Adrenal gland (tissue), 12 donors: ENCODE measurements around the gene UBAP2. TPM values are rescaled to one million over a fixed set of nuclear protein-coding genes. Genes with fewer than 3 reads are reported as not detected.

Source experiments
- DNase-seq, 7 donors: peaks; one replicate each; pipeline ENCODE4 v3.0.0-alpha.2; 2019 to 2020
- H3K27ac ChIP-seq, 5 donors: fragments of 200-600 bp; sonication (generic) in 4 of 5; 1 replicate in 3 of 5; 2 replicates in 2 of 5; pipeline versions ENCODE4 v1.5.1 to v1.8.0; 2016 to 2020; ENCODE audit warnings: mild to moderate bottlenecking in 1 of 5
- H3K27me3 ChIP-seq: fragments of 200-600 bp; 2 replicates; pipeline ENCODE4 v1.8.0; 2021
- H3K36me3 ChIP-seq, 2 donors: fragments of 200-600 bp; replicated peaks in 1 of 2; 1 replicate in 1 of 2; 2 replicates in 1 of 2; pipeline versions ENCODE4 v1.5.1 to v1.8.0; 2018 to 2022
- H3K4me1 ChIP-seq, 2 donors: fragments of 200-600 bp; replicated peaks in 1 of 2; 1 replicate in 1 of 2; 2 replicates in 1 of 2; pipeline versions ENCODE4 v1.5.1 to v1.8.0; 2018 to 2021
- H3K4me3 ChIP-seq, 4 donors: fragments of 200-600 bp; sonication (generic) in 3 of 4; one replicate each; pipeline ENCODE4 v1.5.1; 2016 to 2018
- H3K9me3 ChIP-seq, 3 donors: fragments of 200-600 bp; sonication (generic) in 1 of 3; replicated peaks in 1 of 3; 1 replicate in 2 of 3; 2 replicates in 1 of 3; pipeline versions ENCODE4 v1.5.1 to v1.8.0; 2016 to 2021
- POLR2A ChIP-seq, 2 donors: fragments of 450-650 bp; IDR thresholded peaks; one replicate each; pipeline ENCODE4 v1.6.1; 2017; ENCODE audit warnings: antibody characterized with exemption in 2 of 2, mild to moderate bottlenecking in 2 of 2, moderate library complexity in 1 of 2
- WGBS, 4 donors: extraction: QIAGEN DNeasy Blood & Tissue Kit in 2 of 4; methylation state at CpG; one replicate each; pipeline versions ENCODE4 v1.1.5 to v1.1.7; 2013 to 2017; 5-methylcytosine and 5-hydroxymethylcytosine counted together
- intact Hi-C, 2 donors: fragments of 100-400 bp; cut with DNase I; formaldehyde crosslinking; loops; one replicate each; pipeline versions ENCODE4 v1.14.1 to v1.15.0; 2022 to 2023
- polyA plus RNA-seq, 3 donors: library from polyadenylated mRNA; stranded (reverse); fragments of 200-250 nt in 2 of 3; fragments of 350-450 nt in 1 of 3; fragmentation: Illumina TruSeq in 1 of 3; extraction: RNeasy Lipid Tissue Mini Kit (QIAGEN cat#74804) in 1 of 3; gene quantifications; one replicate each; pipeline ENCODE4 v1.2.3, GENCODE V29; 2013 to 2014
- total RNA-seq, 9 donors: library from RNA; depleted of rRNA in 4 of 9; stranded (reverse); fragments of >200 nt in 4 of 9; fragments of 120-200 nt in 1 of 9; fragmentation: NEBNext Ultra II Directional in 1 of 9; extraction: Animal tissue kit (Norgen Biotek cat#: 25700) in 1 of 9; gene quantifications; one replicate each; pipeline versions ENCODE4 v1.1.0 to v1.2.4, GENCODE V29; 2013 to 2023
- TF ChIP-seq, protein P1 (sequence below), 6 experiments: fragments of 450-650 bp in 4 of 6; fragments of 200-600 bp in 2 of 6; sonication (generic) in 1 of 6; IDR thresholded peaks; 1 replicate in 5 of 6; 2 replicates in 1 of 6; pipeline versions ENCODE4 v1.5.1 to v1.8.0; 2016 to 2021; ENCODE audit warnings: antibody characterized with exemption in 6 of 6, mild to moderate bottlenecking in 2 of 6, moderate library complexity in 1 of 6
- donor health status: healthy with polysubstance abuse.
- donor health status: Bipolar disorder and iron deficiency.
- donor health status: DM: yes; HTN: yes; CAD: no.
- donor health status: DM: no; HTN: no; CAD: no.
- donor health status: DM: no; HTN: no; CAD: no.
- donor health status: DM: yes; HTN: yes; CAD: no.

The UBAP2 gene
- total and polyA plus RNA-seq, 12 donors: 20.9 to 60.0 (median 37.8) TPM

DNA sequence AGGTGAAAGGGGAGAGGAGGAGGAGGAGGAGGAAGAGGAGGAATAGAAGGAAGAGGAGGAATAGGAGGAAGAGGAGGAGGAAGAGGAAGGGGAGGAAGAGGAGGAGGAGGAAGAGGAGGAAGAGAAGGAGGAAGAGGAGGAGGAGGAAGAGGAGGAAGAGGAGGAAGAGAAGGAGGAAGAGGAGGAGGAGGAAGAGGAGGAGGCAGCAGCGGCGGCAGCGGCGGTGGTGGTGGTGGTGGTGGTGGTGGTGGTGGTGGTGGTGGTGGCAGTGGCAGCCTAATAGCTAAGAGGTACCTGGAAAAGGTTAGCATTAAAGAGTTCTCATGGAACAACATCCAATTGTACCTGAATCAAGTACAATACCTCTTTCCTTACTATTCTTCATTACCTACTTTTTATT, 32.5 kb downstream of the UBAP2 start:
- Histone ChIP-seq H3K27me3 (no peaks in the 10 kb centered on the region), H3K36me3 (peaks cover 0 to 27% of the 10 kb centered on the region in 2 donors), H3K27ac (no peak overlapping the region), H3K4me3 (no peak overlapping the region), H3K9me3 (no peaks in the 10 kb centered on the region), H3K4me1 (no peaks in the 10 kb centered on the region)
- 73 to 100% (median 89%) methylated on average over 2 to 4 of the region's 4 CpGs for WGBS, 4 donors
- intact Hi-C loops: no loop called here
- TF ChIP-seq, protein P1, sequence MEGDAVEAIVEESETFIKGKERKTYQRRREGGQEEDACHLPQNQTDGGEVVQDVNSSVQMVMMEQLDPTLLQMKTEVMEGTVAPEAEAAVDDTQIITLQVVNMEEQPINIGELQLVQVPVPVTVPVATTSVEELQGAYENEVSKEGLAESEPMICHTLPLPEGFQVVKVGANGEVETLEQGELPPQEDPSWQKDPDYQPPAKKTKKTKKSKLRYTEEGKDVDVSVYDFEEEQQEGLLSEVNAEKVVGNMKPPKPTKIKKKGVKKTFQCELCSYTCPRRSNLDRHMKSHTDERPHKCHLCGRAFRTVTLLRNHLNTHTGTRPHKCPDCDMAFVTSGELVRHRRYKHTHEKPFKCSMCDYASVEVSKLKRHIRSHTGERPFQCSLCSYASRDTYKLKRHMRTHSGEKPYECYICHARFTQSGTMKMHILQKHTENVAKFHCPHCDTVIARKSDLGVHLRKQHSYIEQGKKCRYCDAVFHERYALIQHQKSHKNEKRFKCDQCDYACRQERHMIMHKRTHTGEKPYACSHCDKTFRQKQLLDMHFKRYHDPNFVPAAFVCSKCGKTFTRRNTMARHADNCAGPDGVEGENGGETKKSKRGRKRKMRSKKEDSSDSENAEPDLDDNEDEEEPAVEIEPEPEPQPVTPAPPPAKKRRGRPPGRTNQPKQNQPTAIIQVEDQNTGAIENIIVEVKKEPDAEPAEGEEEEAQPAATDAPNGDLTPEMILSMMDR (IDR thresholded peaks at IDR 0.05): no peak
- no peak for TF ChIP-seq POLR2A (IDR thresholded peaks at IDR 0.05)
- DNase-seq: no peak

DNA sequence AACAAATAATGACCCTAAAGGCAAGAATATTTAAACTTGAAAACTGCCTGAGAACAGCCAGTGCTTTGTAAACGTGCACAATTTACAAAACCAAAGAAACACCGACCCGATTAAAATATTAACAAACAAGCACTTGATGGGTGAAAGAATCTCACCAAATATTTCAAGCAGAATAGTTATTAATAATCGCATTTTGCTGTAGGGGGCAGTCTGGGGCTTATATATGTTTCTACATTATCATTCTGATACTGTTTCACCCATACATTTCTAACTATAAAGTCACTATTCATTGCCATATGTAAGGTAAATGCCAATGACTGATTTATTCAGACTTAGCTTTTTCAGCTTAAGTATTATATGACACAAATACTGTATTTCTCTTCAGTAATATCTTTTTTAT, 37.7 kb downstream of the UBAP2 start:
- TF ChIP-seq, protein P1 (IDR thresholded peaks at IDR 0.05): peak in 5 of 6 experiments; percentile 10 to 34 (median 20)
- TF ChIP-seq POLR2A (IDR thresholded peaks at IDR 0.05): no peak
- H3K9me3 ChIP-seq: no peaks in the 10 kb centered on the region
- 70 to 80% (median 76%) methylated on average over 4 of the region's 4 CpGs for WGBS, 4 donors
- peaks cover 0 to 27% of the 10 kb centered on the region in 2 donors for H3K36me3 ChIP-seq
- H3K4me1 ChIP-seq: no peaks in the 10 kb centered on the region
- peak in 1 of 7 donors; percentile 14 for DNase-seq
- no peak overlapping the region for H3K4me3 ChIP-seq
- intact Hi-C loops: no loop called here
- no peak overlapping the region for H3K27ac ChIP-seq
- no peaks in the 10 kb centered on the region for H3K27me3 ChIP-seq

DNA sequence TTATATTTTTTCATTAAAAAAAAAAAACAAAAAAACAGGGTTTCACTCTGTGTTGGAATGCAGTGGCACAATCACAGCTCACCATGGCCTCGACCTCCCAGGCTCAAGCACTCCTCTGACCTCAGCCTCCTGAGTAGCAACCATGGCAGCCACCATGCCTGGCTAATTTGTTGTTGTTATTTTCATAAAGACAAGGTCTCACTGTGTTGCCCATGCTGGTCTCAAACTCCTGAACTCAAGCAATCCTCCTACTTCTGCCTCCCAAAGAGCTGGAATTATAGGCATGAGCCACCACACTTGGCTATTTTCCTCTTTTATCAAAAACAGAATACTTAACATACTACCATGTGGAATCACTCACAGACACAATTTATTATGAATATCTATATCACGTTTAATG, 46.7 kb downstream of the UBAP2 start:
- Histone ChIP-seq H3K36me3 (peaks cover 0 to 7% of the 10 kb centered on the region in 2 donors), H3K9me3 (no peaks in the 10 kb centered on the region), H3K27ac (no peak overlapping the region), H3K27me3 (no peaks in the 10 kb centered on the region), H3K4me3 (no peak overlapping the region), H3K4me1 (no peaks in the 10 kb centered on the region)
- 87 to 91% (median 91%) methylated on average over 2 of the region's 2 CpGs for WGBS, 4 donors
- intact Hi-C loops: no loop called here
- no peak for TF ChIP-seq POLR2A (IDR thresholded peaks at IDR 0.05)
- peak in 1 of 7 donors; percentile 4 for DNase-seq

DNA sequence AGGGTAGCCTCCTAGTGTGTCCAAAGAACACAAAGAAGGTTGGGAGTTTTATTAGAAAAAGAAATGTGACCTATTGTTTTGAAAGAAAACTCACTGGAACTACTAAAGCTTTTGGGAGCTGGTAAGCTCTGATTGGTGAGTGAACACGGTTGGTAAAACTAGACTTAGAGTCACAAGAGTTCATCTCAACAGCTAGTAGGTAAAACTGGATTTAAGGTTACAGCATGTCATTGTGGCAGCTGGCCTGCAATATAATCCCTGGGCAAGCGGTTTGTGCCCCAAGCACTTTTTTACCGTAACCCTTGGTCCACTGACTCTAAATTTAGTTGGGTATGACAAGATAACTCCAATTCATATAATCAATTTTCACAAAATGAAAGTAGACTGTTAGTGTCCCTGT, 47.4 kb downstream of the UBAP2 start:
- TF ChIP-seq POLR2A (IDR thresholded peaks at IDR 0.05): no peak
- TF ChIP-seq, protein P1 (IDR thresholded peaks at IDR 0.05): no peak
- no peak for DNase-seq
- H3K9me3 ChIP-seq: no peaks in the 10 kb centered on the region
- H3K4me1 ChIP-seq: no peaks in the 10 kb centered on the region
- no peak overlapping the region for H3K27ac ChIP-seq
- no peak overlapping the region for H3K4me3 ChIP-seq
- WGBS, 4 donors: 85 to 95% (median 91%) methylated on average over 3 of the region's 3 CpGs
- intact Hi-C loops: no loop called here
- no peaks in the 10 kb centered on the region for H3K27me3 ChIP-seq
- peaks cover 0 to 13% of the 10 kb centered on the region in 2 donors for H3K36me3 ChIP-seq

DNA sequence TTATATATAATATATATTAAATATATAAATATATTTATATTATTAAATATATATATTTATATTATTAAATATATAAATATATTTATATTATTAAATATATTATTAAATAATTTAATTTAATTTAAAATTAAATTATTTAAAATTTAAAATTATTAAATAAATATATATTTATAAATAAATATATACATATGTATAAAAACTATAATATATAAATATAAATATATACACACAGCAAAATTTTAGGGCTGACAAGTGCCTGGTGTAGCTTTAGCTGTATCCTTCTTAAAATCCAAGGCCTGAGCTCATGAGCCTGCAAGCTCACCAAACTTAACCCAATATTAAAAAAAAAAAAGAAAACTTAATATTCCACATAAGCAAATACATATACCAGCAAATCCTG, 53.2 kb downstream of the UBAP2 start:
- no peak for DNase-seq
- TF ChIP-seq, protein P1 (IDR thresholded peaks at IDR 0.05): no peak
- TF ChIP-seq POLR2A (IDR thresholded peaks at IDR 0.05): no peak
- H3K4me1 ChIP-seq: no peaks in the 10 kb centered on the region
- intact Hi-C loops: no loop called here
- H3K9me3 ChIP-seq: no peaks in the 10 kb centered on the region
- H3K4me3 ChIP-seq: no peak overlapping the region
- no peak overlapping the region for H3K27ac ChIP-seq
- peaks cover 0 to 33% of the 10 kb centered on the region in 2 donors for H3K36me3 ChIP-seq
- H3K27me3 ChIP-seq: no peaks in the 10 kb centered on the region
